Stimulated activated CD8-positive, alpha-beta memory T cell treated with anti-CD3 and anti-CD28 coated beads, Interleukin-7, amount 100 ng/mL, for 1 hour (primary cell): ENCODE data around the gene FCRL5.

Source experiments
- DNase-seq, 2 donors: peaks; one replicate each; pipeline ENCODE4 v3.0.0-alpha.2; 2020; ENCODE audit warnings: low read depth in 2 of 2

The FCRL5 gene

DNA sequence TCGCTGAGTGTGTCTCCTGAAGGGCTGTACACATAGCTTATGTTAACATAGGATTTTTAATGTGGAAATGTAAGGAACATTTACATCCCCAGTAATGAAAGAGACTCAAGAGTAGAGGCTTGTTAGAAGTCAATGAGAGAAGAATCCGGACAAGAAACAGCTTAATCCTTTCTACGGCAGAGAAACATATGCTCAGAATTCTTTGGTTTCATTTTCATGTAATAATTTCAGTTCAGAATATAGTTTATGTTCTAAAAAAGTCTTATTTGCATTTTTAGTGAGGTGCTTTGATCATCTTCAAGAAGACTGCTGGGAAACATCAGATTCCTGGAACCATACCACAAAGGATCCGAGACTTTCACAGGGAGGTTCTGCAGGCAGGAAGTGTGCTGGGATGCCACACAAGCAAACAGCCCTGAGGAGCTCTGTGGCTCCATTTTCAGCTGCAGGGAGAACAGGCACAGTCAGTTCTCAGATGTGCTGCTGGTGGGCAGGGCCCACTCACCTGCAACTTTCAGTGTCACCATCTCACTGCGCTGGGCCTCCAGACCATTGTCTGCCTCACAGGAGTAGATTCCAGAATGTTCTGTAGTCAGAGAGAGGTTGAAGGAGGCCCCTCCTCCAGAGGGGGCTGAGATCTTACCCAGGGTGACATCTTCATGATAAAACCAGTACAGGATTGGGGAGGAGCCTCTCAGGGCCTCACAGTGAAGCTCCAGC lies 28.4 kb downstream of the FCRL5 start:
- DNase-seq = no peak

DNA sequence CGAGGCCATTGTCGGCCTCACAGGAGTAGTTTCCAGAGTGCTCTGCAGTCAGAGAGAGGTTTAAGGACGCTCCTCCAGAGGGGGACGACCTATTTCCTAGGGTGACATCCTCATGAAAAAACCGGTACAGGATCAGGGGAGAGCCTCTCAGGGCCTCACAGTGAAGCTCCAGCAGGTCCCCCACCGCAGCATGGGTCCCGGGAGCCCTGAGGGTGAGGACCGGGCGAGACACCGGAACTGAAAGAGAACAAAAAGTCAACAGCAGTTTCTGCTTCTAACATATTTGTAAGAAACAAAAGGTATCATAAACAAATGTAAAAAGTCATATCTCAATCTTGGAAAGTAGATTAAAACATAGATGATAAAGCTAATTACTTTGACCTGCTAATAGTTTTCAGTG lies 31.3 kb downstream of the FCRL5 start:
- DNase-seq = no peak

DNA sequence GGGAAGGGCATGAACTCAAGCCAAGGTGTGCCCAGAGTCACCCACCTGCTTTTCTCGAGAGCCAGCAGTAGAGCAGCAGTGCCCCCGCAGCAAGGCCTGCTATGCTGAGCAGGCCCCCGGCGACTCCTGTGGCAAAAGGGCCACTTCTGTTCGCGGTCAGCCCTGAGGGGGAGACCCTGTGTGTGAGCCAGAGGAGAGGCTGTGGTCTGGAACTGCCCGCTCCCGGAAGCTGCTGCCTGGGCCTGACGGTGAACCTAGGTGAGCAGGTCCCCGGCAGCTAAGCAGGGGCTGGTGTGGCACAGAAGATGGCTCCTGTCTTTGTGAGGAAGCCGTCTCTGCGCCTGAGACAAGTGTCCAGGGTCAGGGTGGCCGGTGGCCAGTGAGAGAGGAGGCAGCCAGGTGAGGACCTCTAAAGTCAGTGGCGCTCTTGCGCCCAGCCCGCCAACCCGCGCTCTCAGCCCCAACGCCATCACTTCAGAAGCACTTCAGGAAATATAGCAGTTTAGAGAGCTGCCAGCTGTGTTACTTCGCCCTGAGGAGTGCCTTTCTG lies 31.9 kb downstream of the FCRL5 start:
- DNase-seq = no peak

DNA sequence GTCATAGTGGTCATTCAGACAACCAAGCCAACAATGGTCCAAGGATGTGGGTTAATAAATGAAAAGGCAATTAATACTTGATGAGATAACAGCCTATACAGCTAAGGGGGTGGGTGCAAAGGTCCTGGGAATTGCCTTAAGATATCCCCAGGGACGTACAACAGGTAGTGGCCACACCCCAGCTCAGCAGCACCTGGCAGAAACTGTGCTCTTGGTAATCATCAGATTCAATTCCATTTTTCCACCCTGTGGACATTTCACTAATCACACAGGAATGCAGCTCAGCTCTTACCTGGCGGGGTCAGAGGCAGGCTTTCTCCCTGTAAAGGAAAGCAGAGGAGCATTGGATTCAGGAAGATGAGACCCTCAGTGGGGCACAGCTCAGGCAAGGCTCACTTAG lies 32.9 kb downstream of the FCRL5 start:
- DNase-seq = no peak

DNA sequence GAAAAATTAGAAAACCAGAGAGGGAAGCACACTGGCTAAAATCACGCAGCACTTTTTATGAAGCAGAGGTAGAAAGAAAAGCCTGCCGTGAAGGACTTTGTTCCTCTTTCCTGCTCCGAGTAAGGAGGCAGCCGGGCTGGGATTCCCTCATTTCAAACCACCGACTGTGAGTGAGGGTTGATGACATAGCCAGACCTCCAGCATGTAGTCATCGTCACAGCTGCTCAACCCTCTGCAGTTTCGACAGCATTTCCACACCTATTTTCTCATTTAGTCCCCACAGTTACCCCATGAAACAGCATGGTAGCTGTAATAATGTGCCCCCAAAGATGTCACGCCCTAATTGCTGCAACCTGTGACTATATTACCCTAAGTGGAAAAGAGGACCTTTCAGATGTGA lies 35.3 kb downstream of the FCRL5 start:
- DNase-seq = no peak

DNA sequence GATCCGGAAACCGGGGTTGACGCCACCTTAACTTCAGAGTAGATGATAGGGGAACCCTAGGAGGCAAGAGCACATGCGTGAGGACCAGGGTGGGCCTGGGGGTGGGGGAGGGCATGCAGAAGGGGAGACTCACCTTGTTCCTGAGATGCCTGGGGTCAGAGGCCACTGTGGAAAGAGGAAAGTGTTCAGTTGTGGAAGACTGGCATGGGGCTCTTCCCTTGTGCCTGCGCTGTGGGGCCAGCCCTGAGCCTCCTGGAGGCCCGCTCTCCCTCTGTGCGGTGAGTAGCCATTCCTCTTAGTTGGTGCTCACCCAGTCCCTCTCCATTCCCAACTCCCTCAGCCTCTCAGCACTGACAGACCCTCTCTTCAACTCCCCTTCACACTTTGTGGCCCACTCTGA lies 36.6 kb downstream of the FCRL5 start:
- DNase-seq = no peak

DNA sequence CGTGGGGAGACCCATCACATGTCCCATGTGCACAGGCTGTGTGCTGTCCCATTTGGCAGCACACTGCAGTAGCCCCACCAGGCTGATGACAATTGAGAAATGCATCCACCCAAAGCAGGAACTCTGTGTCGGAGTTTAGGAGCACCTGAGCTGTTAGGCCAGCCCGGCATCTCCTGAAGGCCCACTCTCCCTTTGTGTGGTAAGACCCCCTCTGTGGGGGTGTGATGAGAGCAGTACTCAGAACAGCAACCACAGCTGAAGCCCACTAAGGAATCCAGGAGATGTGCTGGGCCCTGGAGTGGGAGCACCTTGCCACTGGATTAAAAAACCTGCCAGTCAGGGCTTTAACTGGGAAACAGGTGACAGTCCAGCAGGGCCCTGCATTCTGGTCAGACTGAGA lies 37.2 kb downstream of the FCRL5 start:
- no peak for DNase-seq

DNA sequence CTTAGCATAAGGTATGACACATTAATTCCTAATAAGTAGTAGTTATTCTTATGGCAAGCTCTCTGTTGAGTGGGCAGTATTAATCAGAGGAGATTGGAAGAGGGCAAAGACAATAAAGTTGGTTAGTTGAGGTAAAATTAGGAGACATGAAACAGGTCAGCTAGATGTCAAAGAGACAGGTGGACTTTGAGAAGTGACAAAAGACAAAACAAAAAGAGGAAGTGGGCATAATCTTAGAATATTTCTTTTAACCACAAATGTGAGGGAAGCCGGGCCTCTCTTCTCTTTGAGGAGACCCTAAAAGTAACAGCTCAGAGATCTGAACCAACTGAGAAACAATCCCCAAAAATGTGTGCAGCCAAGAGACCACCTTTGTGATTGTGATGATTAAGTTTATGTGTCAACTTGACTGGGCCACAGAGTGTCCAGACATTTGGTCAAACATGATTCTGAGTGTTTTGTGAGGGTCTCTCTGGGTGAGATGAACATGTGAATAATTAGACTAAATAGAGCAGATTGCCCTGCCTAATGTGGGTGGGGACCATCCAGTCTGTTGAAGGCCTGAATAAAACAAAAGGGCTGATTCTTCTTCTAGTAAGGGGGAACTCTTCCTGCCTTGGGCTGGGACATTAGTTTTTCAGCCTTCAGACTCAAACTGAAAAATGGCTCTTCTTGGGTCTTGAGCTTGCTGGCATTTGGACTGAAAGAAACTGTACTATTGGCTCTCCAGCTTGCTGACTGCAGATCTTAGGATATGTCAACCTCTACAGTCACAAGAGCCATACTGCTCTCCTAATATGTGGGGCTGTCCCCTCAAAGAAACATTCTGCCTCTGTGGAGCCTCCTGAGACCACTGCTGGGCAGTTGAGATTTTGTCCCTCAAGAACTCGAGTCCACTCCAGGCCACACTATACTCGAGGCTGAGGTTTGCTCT lies 40.0 kb downstream of the FCRL5 start:
- no peak for DNase-seq

DNA sequence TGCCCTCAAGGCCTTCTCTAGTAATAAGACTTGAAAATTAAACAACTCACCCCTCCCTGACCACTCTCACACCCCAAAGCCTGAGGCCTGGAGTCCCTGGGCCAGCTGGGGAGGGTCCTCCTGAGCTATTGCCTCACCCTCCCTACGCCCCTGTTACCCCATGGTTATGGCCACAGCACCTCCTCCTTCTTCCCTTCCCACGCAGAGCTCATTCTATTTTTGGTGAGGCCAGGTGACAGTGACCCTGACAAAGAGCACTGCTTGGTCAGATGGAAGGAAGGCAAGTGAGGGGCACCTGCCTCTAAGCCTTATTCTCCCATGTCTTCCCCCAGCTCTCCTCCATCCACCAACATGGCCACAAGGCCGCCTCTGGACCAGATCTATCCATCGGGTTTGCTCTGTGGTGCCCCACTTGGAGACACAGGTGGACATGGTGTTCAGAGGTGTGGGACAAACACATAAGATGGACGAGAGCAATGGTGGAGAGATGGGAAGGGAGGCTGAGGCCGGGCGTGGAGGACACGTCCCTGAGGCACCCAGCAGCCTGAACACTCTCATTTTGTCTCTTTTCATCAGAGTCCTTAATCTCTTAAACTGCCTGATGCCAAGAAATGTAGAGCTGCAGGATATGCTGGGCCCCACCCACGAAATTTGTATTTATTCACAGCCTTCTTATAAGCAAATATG lies 42.6 kb downstream of the FCRL5 start:
- no peak for DNase-seq

DNA sequence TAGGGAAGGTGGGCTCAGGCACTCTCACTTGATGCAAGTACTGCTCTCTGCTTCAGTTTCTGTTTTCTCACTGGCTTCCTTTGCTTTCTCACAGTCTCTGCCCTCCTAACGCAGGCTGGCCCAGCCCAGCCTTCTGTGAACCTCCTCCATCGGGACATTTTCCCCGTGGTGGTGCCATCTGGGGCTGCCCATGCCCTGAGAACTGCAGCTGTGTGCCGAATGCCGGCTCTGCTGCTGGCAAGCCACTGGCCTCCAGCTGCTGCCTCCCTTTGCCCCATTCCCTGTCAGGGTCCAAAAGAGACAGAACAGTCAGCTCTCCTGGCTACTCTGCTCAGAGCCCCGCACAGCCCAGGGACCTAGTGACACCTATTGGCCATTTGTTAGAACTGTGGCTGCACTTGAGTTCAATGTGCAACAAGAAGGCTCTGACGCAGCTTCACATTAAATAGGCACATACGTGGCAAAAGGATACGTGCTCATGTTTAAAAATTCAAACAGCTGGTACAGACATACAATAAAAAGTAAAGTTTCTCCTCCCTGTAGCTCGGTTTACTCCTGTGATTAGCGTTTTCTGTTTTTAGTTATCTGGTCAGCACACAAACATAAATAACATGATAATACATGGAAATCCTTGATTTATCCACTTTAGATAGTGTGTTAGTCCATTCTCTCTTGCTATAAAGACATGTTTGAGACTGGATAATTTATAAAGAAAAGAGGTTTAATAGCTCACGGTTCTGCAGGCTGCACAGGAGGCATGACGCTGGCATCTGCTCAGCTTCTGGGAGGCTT lies 46.6 kb downstream of the FCRL5 start:
- no peak for DNase-seq

DNA sequence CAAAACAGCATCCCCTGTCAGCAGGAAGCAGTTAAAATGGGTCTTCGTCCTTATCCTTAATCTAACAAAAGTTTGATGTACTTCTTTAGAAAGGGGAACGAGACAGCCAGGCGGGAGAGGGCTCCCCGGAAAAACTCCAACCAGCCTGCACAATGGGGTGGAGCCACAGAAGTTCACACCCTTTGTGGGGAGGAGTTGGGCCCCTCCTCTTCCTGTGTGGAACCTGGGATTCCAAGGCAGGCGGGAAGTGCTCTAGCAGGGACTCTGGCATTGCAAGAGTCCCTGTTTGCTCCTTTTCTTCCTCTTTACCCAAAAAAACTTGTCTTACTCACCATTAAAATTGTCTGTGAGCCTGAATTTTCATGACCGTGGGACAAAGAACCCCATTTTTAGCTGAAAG lies 47.7 kb downstream of the FCRL5 start:
- DNase-seq = no peak

DNA sequence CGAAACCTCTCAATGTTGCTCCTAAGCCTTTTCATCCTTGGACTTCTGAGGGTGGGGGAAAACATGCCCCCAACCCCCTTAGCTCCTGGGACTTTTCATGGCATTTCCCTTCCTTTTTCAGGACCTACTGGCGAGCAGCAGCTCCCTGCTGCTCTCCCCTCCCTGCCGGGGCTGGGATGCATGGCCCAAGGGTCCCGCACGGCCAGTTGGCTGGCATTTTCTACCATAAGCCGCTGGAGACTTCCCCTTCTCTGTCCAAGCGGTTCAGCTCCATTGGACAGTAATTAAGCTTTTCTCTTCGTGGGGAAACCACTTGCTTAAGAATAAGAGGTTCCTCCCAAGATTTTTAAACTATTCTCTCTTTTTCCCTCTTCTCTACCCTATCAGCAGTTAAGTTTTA lies 52.8 kb downstream of the FCRL5 start:
- DNase-seq = no peak

DNA sequence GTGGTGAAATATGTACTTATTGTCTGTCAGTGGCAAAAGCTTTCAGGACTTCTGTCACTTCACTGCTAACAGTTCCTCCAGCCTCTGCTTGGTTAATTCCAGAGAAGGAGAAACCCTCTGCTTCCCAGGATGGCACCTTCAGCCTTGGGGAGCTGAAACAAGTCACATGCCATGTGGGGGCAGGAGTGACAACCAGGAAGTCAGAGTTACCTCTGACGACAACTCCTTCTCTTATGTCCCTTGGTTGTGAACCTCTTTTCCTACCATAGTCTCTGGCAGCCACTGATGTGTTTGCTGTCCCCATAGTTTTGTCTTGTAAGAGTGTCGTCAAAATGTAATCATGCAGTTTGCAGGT lies 53.6 kb downstream of the FCRL5 start:
- DNase-seq = no peak

DNA sequence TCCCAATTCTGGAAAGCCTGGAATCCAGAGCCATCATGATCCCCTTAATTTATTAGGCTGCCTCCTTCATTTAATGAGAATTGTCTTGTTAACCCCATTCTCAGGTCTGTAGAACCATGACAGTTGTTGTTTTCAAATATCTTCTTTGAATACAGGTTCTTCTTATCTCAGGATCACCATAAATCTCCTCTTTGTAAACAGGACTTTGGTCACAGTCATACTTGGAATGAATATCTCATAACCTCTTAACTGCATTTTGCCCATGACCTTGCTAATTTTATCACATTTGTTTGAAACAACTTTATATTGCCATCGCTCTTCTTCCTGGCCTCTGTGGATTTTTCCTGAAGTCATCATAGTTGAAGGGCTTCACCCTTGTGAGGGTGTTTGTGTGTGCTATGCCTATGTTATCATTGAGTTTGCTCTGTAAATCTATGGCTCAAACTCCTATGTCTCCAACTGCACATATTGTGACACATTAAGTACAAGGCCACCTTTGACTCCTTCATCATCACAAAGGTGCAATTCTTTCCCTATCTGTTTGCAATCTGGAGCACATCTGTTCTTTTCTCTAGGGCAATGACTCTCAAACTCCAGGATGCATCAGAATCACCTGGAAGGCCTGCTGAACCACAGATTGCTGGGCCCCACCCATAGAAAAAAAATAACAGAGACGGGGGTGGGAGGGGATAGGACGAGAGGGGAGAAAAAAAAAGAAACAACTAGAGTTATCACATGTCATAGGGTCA lies 54.2 kb downstream of the FCRL5 start:
- no peak for DNase-seq

DNA sequence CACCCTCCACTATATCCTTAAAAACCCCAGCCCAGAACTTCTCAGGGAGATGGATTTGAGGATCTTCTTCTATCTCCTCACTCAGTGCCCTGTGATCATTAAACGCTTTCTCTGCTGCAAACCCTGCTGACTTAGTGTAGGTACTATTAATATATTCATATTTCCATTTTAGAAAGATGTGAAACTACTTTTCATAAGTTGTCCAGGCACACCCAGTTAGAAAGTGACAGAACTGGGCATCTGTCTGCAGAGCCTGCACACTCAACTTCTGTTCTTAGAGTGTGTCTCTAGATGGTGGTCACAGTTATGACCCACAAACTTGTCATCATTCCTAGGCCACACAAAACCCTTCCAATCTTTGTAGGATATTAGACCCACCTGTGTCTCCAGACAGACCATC lies 55.0 kb downstream of the FCRL5 start:
- no peak for DNase-seq

DNA sequence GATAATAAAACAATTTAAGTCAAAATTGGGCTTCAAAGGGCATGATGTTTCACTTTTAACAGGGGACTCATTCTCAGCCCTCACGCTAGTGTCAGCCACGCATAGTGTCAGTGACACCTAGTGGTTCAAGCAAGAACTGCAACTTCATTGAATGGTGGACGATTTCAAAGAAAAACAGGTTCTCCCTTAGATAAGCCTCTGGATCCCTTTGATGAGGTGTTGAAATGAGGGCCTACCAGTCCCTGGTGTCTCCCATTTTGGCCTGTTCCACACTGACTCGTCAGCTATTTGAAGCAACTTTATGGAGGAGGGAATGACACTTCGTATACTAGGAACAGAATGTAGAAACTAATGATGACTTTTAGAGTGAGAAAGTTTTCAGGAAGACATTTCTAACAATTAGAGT lies 56.2 kb downstream of the FCRL5 start:
- peak in 1 of 2 donors; percentile 17 for DNase-seq

DNA sequence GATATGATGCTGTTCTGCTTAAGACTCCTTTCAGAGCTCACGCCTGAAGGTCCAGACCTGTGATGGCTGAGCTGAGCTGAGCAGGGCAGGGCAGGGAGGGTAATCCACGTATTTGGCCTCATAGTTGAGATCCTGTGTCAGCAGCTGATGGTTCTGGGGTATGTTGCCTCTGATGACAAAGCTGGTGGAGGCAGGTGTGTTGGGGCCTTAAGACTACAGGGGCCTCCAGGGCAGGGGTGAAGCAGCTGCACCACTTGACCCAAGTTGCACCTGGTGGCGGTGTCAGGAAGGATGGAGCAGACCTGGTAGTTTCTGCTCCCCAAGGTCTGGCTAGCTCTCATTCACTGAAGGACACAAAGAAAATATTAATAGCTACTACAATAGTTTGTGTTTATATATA lies 57.0 kb downstream of the FCRL5 start:
- no peak for DNase-seq

DNA sequence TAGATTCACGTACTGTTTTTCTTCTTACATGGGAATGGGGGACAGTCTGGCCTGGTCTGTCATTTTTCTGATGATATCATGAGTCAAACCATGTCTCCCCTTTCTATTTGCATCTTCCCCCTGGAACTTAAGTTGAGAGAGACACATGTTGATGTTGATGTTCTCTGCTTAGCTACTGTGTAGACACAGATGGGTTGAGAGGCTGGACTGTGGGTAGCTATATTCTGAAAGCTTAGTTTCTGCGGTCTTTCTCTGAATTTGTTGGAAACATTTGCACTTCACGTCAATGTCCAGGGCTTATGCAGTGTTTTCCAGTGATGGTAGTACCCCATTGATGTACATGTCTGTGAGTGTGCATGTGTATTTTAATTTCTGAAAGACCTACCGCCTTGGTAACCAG lies 58.2 kb downstream of the FCRL5 start:
- DNase-seq = no peak

DNA sequence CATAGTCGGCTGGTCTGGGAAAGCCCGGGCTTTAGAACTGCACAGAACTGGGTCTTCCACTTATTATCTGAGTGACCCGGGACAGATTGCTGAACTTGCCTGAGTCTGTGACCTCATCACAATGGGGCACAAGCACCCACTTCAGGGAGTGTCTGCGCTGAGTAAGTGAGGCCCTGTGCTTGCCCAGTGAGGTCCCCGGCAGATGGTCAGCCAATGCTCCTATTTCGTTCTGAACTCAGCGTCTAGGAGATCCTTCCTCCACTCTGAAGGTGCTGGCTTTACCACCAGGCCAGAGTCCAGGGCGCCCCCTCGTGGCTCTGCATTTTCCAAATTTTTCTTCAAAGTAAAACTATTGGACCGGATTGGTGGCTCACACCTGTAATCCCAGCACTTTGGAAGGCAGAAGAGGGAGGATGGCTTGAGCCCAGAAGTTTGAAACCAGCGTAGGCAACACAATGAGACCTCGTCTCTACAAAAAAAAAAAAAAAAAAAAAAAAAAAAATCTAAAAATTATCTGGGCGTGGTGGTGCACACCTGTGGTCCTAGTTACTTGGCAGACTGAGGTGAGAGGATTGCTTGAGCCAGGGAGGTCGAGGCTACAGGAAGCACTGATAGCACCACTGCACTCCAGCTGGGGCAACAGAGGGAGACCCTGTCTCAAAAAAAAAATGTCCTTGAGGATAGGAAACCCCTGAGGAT lies 61.7 kb downstream of the FCRL5 start:
- DNase-seq = peak; percentile 9 to 14

DNA sequence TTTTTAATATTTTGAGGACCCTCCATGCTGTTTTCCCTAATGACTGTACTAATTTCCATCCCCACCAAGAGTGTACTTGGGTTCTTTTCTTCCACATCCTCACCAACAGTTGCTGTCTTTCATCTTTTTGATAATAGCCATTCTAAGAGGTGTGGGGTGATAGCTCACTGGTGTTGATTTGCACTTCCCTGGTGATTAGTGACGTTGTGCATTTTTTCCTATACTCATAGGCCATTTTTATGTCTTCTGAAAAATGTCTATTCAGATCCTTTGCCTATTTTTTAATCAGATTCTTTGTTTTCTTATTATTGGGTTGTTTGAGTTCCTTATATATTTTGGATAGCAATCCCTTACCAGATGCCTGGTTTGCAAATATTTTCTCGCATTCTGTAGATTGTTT lies 64.2 kb downstream of the FCRL5 start:
- DNase-seq = no peak
